ENCODE measurements around the gene BAG2.

DNA sequence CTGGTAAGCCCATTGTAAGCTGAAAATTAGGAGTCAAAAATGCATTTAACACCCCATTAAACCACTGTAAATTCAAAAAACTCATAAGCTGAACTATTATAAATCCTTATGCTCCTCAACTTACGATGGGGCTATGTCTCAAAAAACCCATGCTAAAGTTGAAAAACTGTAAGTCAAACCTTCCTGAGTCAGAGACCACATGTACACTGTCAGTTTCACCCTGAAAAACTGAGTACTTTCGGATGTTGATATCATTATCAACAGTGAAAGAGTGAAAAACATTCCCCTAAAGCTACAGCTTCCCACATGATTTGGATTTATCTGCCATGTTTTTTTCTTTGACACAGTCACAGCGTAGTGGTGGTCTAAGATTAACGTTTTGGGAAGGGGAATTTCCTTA lies 35.7 kb downstream of the BAG2 start:
- TF ChIP-seq, protein P1, sequence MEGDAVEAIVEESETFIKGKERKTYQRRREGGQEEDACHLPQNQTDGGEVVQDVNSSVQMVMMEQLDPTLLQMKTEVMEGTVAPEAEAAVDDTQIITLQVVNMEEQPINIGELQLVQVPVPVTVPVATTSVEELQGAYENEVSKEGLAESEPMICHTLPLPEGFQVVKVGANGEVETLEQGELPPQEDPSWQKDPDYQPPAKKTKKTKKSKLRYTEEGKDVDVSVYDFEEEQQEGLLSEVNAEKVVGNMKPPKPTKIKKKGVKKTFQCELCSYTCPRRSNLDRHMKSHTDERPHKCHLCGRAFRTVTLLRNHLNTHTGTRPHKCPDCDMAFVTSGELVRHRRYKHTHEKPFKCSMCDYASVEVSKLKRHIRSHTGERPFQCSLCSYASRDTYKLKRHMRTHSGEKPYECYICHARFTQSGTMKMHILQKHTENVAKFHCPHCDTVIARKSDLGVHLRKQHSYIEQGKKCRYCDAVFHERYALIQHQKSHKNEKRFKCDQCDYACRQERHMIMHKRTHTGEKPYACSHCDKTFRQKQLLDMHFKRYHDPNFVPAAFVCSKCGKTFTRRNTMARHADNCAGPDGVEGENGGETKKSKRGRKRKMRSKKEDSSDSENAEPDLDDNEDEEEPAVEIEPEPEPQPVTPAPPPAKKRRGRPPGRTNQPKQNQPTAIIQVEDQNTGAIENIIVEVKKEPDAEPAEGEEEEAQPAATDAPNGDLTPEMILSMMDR (IDR thresholded peaks at IDR 0.05), result no peak
- TF ChIP-seq POLR2A (IDR thresholded peaks at IDR 0.05), result no peak

Data from suprapubic skin (tissue), 3 donors.